ENCODE data around the gene KRTAP16-1. TPM values are rescaled to one million over a fixed set of nuclear protein-coding genes. Genes with fewer than 3 reads are reported as not detected.

The KRTAP16-1 gene
- total RNA-seq, 1 experiment from 2014 or later: not detected

DNA sequence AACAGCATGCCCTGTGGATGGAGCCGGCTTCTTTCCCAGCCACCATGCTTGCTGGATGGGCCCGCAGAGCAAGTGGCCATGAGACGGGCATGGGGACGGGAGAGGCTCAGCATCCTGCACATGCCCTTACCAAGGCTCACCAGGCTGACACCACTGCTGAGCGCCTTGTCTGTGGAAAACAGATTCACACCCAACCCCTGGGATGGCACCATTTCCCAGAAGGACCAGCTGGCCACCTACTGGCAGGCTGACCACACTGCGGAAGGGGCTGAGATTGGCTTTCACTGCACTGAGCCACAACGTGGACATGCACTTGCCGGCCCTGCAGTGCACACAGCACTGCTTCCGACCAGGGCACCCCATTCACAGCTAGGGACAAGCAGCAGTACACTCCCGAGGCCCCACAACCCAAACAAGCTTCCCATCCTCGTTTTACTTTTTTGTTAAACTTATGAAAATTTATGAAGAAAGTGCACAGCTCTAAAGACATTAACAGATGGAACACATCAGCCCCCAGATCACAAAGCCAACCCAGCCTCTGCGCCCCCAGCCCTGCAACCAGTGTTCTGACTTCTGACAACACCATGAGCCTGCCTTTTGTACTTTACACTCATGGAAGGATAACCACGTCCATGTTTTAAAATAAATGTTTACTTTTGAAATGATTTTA lies 20.3 kb upstream of the KRTAP16-1 start:
- H3K4me3 ChIP-seq (ENCODE audit: low read length): no peak overlapping the region
- no peak overlapping the region for H3K4me2 ChIP-seq (ENCODE audit: low read length)
- DNase-seq (peak; percentile 69), ATAC-seq (peak; percentile 86)
- no peaks in the 10 kb centered on the region for H3K79me2 ChIP-seq (ENCODE audit: low read length)
- CTCF ChIA-PET: no interaction called here
- H3K27ac ChIP-seq (ENCODE audit: low read length): no peak overlapping the region
- H3K9me3 ChIP-seq (ENCODE audit: low read length): no peaks in the 10 kb centered on the region
- POLR2A ChIA-PET (ENCODE audit: unreplicated experiment): no interaction called here
- intact Hi-C loops (cut with micrococcal nuclease): loop anchor here (10.0 kb wide), 3 partner anchors 165 to 525 kb away; no protein-coding TSS in a partner anchor
- BruUV-seq (replicated peaks): no TSS peak
- H3K27me3 ChIP-seq (ENCODE audit: low read length): no peaks in the 10 kb centered on the region
- no peaks in the 10 kb centered on the region for H3K4me1 ChIP-seq (ENCODE audit: insufficient read depth, low read length)
- H3F3A ChIP-seq (ENCODE audit: low read length, unreplicated experiment): no peaks in the 10 kb centered on the region
- no peaks in the 10 kb centered on the region for H3K36me3 ChIP-seq (ENCODE audit: low read depth, low read length)
- no peak overlapping the region for H3K9ac ChIP-seq (ENCODE audit: low read length)
- TF ChIP-seq CTCF (conservative IDR thresholded peaks at IDR 0.05; ENCODE audit: low read depth, low read length) (peak; percentile 68), EZH2phosphoT487 (IDR thresholded peaks at IDR 0.05; ENCODE audit: borderline replicate concordance, low read length) (no peak)
- no peaks in the 10 kb centered on the region for H3K9me2 ChIP-seq (replicated peaks; ENCODE audit: low read length)
- H4K20me1 ChIP-seq (ENCODE audit: low read length): no peaks in the 10 kb centered on the region
- H2AFZ ChIP-seq (ENCODE audit: low read length): 0 out of 2 replicates have a peak overlapping the region, but pooled peaks have one; percentile 53

DNA sequence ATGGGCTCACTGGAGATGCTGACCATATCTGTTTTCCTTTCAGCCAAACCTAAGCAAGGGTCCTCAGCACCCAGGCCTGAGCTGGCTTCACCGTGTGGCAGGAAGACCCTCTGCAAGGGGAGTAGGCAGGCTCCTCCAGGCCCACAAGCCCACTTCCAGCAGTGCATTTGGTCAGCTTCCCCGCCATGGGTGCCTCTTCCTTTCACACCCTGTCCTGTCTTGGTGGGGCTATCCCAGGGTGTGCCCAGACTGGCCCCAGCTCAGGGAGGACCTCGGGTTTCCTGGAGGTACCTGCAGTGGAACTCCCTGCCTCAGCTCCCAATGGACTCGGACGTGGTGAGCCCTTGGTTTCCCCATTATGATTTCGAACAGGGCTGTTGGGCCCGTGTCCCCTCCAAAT lies 19.1 kb upstream of the KRTAP16-1 start:
- H3F3A ChIP-seq (ENCODE audit: low read length, unreplicated experiment): no peaks in the 10 kb centered on the region
- H3K27me3 ChIP-seq (ENCODE audit: low read length): no peaks in the 10 kb centered on the region
- ChIA-PET CTCF (no interaction called here), POLR2A (ENCODE audit: unreplicated experiment) (no interaction called here)
- no peak overlapping the region for H3K4me2 ChIP-seq (ENCODE audit: low read length)
- H3K4me1 ChIP-seq (ENCODE audit: insufficient read depth, low read length): no peaks in the 10 kb centered on the region
- ATAC-seq (no peak), DNase-seq (no peak)
- H3K27ac ChIP-seq (ENCODE audit: low read length): no peak overlapping the region
- no peaks in the 10 kb centered on the region for H4K20me1 ChIP-seq (ENCODE audit: low read length)
- H2AFZ ChIP-seq (ENCODE audit: low read length): no peak overlapping the region
- no peaks in the 10 kb centered on the region for H3K9me3 ChIP-seq (ENCODE audit: low read length)
- H3K36me3 ChIP-seq (ENCODE audit: low read depth, low read length): no peaks in the 10 kb centered on the region
- H3K9me2 ChIP-seq (replicated peaks; ENCODE audit: low read length): no peaks in the 10 kb centered on the region
- BruUV-seq (replicated peaks): no TSS peak
- no peaks in the 10 kb centered on the region for H3K79me2 ChIP-seq (ENCODE audit: low read length)
- no peak overlapping the region for H3K9ac ChIP-seq (ENCODE audit: low read length)
- no peak overlapping the region for H3K4me3 ChIP-seq (ENCODE audit: low read length)
- intact Hi-C loops (cut with micrococcal nuclease): loop anchor here (10.0 kb wide), 3 partner anchors 167 to 523 kb away; no protein-coding TSS in a partner anchor
- TF ChIP-seq EZH2phosphoT487 (IDR thresholded peaks at IDR 0.05; ENCODE audit: borderline replicate concordance, low read length) (no peak), EZH2 (IDR thresholded peaks at IDR 0.05; ENCODE audit: low read length, unreplicated experiment) (no peak), CTCF (conservative IDR thresholded peaks at IDR 0.05; ENCODE audit: low read depth, low read length) (no peak)

DNA sequence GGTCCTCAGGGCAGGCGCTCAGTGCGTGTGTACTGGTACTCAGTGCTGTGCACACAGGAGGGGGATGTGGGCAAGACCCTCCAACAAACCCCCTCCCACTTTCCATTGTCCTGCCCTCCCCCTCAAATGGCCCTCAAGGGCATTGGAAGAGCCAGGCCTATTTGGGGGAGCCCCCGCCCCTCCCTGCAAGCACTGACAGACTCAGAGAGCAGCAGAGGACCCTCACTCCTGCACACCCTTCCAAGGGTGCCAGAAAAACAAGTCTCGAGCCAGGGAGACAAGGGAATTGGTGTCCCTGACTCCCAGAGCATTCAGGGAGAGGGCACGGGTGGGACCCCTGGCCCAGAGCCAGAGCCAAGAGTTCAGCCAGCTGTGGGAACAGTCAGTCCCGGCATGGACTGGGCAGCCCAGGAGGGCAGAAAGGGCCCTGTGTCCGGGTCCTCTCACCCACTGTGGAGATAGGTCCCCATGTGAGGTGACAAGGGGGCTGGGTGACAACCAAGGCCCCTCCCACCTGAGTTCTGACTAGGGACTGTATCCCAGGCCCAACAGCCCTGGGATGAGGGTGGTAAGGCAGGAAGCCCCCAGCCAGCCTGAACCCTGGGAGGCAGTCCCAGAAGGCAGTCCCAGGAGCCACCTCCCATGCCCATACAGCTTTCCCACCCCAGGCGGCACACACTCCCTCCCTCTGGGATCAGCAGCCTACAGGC lies 18.5 kb upstream of the KRTAP16-1 start:
- Histone ChIP-seq H3K27me3 (ENCODE audit: low read length) (no peaks in the 10 kb centered on the region), H3K79me2 (ENCODE audit: low read length) (no peaks in the 10 kb centered on the region), H2AFZ (ENCODE audit: low read length) (no peak overlapping the region), H3K4me3 (ENCODE audit: low read length) (no peak overlapping the region), H3K9ac (ENCODE audit: low read length) (no peak overlapping the region), H3F3A (ENCODE audit: low read length, unreplicated experiment) (no peaks in the 10 kb centered on the region), H4K20me1 (ENCODE audit: low read length) (no peaks in the 10 kb centered on the region), H3K36me3 (ENCODE audit: low read depth, low read length) (no peaks in the 10 kb centered on the region), H3K9me2 (replicated peaks; ENCODE audit: low read length) (no peaks in the 10 kb centered on the region), H3K4me1 (ENCODE audit: insufficient read depth, low read length) (no peaks in the 10 kb centered on the region), H3K27ac (ENCODE audit: low read length) (no peak overlapping the region), H3K9me3 (ENCODE audit: low read length) (no peaks in the 10 kb centered on the region), H3K4me2 (ENCODE audit: low read length) (no peak overlapping the region)
- no TSS peak for BruUV-seq (replicated peaks)
- no peak for ATAC-seq
- intact Hi-C loops (cut with micrococcal nuclease): loop anchor here (10.0 kb wide), 3 partner anchors 167 to 523 kb away; no protein-coding TSS in a partner anchor
- CTCF ChIA-PET: no interaction called here
- no peak for TF ChIP-seq CTCF (conservative IDR thresholded peaks at IDR 0.05; ENCODE audit: low read depth, low read length)
- POLR2A ChIA-PET (ENCODE audit: unreplicated experiment): no interaction called here
- DNase-seq: no peak
